ENCODE results near the gene NEO1.

Gene NEO1, protein sequence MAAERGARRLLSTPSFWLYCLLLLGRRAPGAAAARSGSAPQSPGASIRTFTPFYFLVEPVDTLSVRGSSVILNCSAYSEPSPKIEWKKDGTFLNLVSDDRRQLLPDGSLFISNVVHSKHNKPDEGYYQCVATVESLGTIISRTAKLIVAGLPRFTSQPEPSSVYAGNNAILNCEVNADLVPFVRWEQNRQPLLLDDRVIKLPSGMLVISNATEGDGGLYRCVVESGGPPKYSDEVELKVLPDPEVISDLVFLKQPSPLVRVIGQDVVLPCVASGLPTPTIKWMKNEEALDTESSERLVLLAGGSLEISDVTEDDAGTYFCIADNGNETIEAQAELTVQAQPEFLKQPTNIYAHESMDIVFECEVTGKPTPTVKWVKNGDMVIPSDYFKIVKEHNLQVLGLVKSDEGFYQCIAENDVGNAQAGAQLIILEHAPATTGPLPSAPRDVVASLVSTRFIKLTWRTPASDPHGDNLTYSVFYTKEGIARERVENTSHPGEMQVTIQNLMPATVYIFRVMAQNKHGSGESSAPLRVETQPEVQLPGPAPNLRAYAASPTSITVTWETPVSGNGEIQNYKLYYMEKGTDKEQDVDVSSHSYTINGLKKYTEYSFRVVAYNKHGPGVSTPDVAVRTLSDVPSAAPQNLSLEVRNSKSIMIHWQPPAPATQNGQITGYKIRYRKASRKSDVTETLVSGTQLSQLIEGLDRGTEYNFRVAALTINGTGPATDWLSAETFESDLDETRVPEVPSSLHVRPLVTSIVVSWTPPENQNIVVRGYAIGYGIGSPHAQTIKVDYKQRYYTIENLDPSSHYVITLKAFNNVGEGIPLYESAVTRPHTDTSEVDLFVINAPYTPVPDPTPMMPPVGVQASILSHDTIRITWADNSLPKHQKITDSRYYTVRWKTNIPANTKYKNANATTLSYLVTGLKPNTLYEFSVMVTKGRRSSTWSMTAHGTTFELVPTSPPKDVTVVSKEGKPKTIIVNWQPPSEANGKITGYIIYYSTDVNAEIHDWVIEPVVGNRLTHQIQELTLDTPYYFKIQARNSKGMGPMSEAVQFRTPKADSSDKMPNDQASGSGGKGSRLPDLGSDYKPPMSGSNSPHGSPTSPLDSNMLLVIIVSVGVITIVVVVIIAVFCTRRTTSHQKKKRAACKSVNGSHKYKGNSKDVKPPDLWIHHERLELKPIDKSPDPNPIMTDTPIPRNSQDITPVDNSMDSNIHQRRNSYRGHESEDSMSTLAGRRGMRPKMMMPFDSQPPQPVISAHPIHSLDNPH (N-terminal part only)

DNA sequence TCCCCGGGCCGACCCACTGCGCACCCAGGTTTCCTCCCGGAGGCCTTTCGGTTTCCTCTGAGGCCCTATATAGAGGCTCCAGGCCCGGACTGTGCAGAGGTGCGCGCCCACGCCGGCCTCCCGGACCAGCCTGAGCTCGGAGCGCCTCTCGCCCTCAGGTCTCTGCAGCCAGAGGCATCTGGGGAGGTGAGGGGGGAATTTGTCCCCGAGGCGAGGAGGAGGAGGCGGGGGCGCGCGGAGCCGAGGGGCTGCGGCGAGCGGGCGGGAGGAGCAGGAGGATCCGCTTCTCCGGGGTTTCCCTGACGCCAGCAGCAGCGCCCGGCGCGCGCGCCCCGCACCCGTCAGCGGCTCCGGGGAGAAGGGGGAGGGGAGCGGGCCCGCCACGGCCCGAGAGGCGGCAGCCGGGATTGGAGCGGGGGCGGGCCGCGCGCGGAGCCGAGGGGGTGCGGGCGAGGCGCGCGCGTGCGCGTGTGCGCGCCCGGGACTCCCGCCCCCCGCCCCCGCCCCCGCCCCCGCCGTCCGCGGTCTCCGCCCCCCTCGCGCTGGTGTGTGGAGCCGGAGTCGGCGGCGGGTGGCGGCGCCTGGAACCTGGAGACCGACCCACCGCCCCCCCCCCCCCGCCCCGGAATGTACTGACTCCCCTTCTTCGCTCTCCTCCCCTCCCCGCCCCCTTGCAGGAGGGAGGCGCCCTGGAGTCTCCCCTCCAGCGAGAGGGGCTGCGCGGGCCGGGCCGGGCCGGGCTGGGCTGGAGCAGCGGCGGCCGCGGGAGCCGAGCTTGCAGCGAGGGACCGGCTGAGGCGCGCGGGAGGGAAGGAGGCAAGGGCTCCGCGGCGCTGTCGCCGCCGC, at the start of gene NEO1:
NEO1 (plus strand) TSS at position 657 of the 846 bp plus-strand sequence. CDS start 213 bp downstream, outside the sequence.
- peak; percentile 92 for DNase-seq

DNA sequence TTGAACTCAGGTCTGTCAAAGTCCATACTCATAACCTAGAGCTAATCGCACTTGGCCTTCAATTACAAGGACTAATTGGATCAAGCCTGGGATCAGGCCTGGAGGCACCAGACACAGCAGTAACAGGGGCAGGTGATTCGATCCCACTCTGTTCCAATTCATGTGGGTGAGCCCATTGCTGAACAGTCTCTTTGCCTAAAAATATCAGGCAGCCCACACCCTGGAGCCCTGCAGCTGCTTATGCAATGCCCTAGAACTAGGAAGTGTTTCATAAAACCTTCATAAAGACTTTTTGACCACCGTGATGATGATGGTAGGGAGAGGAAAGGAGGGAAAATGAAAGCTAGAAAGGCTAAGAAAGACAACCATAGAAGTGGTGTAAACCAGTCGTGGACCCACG, 47.8 kb upstream of the NEO1 start:
- no peak for DNase-seq

DNA sequence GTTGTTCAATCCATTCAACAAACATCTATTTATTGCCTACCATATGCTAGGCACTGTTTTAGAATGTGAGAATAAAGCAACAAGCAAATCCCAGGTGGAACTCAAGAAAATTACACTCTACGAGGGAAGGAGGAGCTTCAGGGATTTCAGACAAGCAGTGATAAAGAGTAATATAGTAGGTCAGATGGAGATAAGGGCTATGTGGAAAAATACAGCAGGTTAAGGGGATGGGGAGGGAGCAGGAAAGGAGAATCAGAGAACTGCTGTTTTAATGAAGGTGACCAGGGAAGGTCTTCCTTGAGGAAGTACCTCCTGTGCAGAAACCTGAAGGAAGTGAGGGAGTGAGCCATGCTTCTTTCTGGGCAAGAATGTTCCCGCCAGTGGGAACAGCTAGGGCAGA, 47.2 kb upstream of the NEO1 start:
- no peak for DNase-seq

DNA sequence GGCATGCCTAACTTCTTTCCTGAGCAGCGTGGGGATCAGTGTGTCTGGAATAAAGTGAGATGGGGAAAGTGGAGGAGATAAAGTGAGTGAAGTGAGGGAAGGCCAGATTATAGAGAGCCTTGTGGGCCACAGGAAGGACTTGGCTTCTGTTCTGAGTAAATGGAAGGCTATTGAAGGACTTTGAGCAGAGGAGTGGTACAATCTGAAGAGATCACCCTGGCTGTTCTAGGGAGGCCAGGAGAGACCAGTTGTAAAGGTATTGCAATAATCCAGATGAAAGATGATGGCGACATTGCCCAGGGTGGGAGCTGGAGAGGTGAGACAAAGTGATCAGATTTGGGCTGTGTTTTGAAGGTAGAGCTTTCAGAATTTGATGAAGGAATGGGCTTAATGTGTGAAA, 46.8 kb upstream of the NEO1 start:
- no peak for DNase-seq

DNA sequence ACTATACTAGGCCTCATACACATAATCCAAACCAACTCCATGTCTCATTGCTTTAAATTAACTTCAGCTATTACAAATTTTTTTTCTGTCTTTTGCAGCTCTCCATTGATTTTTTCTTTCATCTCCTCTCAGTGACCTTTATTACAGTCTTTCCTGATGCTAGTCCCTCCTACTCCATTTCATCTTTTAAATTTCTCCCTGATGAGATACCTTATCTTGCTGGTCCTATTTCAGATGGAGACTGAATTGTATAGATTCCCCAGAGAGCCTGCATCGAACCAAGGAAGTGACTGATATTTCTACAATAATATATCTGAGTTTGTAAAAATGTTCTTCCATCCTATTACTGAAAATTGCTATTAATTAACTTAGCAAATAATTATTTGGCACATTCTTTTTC, 45.7 kb upstream of the NEO1 start:
- DNase-seq, result no peak

DNA sequence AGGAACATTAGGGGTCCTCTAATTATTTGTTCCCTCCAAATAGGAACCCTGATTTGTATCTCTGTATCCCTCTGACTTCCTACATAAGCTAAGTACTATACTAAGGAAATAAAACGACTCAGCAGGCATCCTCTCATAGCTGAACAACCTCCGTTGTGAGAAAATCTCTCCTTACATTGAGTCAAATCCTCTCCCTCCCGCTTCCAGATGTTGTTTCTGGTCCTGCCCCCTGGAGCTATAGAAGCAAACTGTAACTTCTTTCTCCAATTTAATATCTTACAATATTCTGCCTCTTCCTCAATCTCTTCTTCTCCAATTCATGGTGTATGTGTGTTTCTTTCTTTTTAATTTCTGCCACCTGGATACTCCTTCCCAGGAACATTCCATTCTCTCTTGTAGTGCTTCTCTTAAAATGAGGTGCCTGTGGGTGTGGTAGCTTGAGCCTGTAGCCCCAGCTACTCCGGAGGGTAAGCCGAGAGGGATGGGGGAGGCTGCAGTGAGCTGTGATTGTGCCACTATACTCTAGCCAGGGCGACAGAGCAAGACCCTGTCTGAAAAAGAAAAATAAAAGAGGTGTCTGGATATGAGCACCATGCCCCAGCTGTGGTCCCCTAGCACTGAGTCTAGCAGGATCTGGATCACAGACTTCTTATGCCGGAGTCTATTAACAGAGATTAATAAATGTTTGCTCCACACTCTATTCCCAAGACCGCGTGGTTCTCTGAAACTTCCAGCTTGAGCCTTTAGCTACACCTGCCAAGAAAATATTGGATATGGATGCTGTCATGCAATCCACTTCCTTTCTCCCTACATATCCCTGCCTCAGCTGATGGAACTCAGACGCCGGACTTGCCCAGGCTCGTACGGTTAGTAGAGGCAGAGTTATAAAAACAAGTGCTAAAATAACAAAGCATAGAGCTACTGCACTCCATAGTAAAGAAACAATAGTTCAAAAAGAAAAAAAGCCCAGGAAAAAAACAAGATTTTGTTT, 42.9 kb upstream of the NEO1 start:
- DNase-seq, result no peak

DNA sequence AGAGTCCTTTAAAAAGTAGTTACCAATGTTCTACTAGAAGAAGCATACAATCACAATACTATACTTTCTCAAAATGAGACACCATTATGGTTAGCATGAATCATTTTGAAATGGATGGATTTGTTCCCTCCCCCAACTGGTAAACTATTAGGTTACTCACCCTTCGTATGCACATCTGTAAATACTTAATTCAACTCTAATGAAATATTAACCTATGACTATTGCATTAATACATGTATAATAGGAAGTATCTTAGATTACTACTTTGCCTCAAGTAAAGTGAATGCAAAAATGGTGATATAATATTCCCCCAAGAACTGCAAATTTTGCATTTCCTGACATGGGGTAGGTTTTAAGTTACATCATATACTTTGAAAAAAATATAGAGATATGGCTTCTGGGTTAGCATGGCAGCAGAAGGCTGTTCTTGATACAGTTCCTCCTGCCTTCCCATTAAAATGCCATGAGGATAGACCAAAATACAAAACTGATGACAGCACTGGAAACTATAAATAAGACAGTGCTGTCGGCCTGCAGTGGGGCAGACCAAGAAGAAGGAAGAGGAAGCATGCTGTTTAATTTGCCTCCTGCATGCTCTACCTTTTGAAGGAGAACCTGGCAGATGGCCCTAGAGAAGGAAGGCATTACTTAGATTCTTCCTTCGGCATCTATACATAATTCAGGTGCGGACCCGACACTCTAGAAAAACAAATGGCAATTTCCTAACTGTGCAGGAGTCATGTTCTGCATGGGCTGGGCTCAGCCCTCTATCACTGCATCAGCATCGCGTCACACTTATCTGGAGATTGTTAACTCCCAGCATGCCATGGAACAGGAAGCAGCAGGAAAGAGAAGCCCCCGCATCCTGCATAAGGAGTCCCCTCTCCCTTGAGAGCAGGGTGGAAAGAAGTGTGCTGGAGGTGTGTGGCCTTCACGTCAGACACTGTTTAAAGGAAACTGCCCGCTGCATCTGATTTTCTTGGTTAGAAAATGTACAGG, 41.8 kb upstream of the NEO1 start:
- no peak for DNase-seq

DNA sequence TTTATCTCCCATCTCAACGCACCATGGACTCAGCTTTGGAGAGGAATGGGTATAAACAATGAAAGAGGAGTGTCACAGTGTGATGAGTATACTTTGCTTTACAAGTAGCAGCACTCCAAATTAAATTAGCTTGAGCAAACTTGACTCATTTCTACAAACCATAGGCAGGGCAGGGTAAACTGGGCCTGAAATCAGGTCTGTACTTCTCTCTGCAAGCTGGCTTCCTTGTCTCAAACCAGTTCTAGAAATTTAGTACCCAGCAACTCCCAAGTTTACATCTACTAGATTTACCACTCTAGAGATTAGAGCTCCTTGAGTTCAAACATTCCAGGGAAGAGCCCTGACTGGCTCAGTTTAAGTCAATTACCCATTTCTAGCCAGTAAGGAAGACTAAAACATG, 37.4 kb upstream of the NEO1 start:
- DNase-seq, result no peak

DNA sequence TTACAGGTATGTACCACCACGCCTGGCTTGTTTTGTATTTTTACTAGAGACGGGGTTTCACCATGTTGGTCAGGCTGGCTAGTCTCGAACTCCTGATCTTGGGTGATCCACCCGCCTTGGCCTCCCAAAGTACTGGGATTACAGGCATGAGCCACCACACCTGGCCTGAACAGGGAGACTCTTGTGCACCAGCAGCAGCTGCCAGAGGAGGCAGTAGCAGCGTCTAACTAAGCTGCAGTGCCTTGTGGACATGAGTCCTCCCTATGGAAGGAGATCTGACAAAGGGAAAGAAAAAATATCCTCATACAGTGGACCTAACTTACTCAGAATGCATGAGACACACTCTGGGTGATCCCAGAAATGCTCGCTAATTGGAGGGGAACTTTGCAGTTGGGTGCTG, 36.8 kb upstream of the NEO1 start:
- no peak for DNase-seq

DNA sequence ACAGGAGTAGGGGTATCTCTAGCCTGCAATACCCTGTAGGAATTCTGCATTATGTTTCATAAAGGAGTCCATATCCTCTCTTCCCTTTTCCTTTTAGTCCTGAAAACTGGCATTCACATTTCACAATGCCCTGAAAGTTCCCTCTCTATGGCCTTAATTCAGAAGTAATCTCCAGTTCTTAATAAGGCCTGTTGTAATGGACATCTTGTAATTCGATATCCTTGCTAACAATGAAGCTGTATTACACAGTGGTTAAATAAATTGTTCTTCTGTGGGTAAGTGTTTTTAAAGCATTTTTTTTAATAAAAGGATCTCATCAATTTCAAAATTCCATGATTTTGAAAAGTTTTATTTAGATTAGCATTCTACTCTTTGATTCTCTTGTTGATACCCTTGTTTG, 34.3 kb upstream of the NEO1 start:
- DNase-seq, result no peak

DNA sequence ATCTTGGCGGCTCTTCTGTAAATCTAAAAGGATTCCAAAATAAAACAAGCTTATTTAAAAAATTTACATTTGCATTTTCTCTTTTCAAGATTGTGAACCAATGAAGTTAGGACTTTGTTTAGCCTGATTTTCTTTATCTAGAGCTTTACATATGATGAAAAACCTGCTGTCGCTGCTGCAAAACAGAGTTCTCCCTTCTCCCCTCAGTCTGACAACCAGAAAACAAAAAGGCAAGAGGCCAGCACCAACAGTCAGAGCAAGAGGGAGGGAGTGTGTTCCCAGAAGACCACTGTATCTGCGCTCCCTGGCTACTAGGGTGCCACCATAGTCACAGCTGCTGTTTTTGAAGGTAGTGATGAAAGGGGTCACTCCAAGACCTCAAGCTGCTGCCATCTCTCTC, 33.1 kb upstream of the NEO1 start:
- DNase-seq, result no peak

DNA sequence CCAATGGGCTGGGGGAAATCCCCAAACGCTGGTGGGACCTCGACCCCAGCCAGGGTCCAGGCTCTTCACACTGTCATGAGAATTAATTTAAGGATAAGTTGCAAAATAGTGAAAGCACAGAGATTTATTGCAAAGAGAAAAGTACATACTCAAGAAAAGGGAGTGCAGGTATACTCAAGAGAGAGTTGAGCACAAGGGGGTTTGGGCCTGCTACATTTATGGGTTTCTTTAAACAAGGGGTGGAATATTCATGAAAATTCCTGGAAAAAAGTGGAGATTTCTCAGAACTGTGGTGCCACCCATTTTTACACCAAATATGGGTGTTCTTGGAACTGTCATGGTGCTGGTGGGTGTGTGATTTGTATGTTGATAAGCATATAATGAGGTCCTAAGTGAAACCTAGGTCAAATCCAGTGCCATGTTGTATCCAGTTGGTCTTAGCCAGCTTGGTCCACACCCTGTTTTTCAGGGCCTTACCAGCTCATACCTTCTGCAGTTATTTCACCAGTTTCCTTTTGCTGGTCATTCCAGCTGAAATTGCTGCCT, 32.6 kb upstream of the NEO1 start:
- DNase-seq, result no peak

DNA sequence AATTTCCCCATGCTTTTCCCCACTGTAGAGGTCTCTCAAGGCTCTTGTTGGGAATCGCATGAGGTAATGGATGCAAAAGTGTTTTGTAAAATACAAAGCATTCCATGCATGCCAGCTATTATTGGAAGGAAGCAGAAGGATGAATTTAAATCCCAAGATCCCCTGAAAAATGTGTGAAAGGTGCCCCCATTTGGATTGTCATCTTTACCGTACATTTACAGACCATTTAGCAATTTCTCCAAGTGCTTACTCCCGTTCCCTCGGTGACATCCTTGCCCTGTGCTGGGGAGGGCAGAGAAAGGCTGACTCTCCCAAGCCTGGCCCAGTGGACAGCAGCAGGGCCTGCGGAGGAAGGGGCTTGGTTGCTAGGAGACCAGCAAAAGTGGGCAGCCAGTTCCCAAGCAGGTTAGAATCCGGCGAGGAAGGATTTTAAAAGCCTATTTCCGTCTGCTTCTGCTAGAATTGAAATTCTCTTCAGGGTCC, 31.1 kb upstream of the NEO1 start:
- peak; percentile 64 for DNase-seq

DNA sequence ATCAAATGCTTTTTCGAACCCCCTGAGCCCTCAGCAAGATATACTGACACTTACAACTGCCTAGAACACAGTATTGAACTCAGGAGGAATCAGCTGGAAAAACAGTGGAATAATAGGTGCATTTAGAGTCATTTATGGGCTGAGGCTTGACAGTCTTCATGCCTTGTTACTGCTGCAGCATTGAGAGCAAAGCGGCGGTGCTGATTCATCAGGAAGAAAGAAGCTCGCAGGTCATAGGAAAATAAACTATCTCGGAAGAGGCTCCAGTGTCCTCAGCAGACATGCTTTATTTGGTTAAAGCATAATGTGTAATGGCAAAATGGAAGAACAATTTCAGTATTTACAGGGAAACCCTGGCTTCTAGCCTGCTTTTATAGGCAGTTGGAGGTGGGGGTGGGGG, 30.1 kb upstream of the NEO1 start:
- DNase-seq, result no peak

DNA sequence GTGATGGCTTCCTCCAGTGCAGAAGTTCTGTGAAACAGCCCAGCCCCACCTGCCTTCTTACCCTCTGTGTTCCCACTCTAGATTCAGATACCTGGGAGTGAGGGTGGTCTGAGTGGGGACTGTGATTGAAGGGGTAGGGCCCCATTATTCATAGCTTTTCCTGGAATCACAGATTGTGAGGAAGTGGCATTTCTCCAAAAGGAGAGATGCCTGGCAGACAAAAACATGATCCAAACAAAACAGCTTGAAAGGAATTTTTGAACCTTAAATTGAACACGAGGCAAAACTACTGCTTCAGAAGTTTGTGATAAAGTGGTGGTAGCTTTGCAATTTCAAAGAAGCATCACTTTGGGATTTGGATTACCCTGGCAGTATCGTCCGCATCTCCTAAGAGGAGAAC, 29.2 kb upstream of the NEO1 start:
- DNase-seq, result no peak

DNA sequence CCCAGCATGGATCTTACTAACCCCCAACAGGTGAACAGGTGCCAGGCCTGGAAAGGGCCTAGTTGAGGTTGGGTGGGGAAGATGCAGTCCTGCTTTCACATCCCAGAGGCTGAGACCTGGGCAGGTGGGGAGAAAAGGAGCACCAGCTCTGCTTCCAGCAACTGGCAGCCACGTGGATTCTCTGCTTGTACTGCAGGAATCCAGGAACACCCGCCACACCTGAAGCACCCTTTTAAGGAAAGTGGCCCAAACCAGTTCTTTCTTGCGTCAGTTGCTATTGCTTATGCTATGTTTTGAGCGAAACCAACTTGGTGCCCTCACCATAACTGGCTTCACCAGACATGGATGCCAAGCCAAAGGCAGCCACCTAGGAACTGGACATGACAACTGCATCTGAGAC, 28.1 kb upstream of the NEO1 start:
- DNase-seq, result no peak

DNA sequence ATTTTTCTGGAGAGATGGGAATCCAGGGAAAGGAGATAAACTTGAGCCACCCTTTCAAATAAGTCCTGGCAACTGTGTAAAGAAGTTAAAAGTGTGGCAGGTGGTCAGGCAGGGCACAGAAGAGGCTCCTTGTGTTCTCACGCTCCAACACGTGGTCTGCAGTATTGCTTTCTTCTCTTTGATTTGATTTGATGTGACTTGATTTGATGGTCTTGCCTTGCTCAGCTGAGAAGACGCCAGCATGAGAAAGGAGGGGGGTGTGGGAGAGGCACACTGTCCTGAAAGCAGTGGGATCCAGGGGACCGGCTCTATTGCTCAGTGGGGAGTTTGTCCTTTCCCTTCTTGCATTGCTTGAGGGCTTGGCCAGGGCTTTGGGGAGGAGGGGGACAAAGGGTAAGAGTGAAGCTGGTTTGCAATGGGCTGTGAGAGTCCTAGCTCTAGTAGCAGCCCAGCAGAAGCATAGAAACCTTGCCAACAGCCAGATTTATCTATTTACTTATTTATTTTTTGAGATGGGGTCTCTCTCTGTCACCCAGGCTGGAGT, 25.7 kb upstream of the NEO1 start:
- DNase-seq, result no peak

DNA sequence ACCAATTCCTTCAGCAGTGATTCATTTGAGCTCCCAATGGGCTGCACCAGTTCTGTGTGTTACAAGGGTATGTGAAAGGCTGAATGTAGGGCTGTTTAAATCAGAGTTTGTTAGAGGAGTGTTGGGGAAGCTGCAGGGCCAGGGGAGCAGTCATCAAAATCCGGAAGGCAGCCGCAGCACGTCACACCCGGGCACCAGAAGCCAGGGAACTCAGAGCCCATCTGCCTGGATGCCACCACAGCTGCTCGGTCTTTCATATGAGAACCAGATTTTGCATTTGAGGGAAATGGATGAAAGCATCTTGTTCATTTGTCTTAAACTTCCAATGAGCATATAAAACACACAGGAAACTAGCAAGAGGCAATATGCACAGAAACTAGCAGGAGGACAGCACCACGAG, 24.2 kb upstream of the NEO1 start:
- no peak for DNase-seq
